Left forelimb (tissue), 1 donor: ENCODE data around the gene TNFRSF11A.

Experiments
- DNase-seq: peaks from one replicate; pipeline ENCODE4 v3.0.0-alpha.2; 2018; ENCODE audit warnings: low spot score

Gene TNFRSF11A

DNA sequence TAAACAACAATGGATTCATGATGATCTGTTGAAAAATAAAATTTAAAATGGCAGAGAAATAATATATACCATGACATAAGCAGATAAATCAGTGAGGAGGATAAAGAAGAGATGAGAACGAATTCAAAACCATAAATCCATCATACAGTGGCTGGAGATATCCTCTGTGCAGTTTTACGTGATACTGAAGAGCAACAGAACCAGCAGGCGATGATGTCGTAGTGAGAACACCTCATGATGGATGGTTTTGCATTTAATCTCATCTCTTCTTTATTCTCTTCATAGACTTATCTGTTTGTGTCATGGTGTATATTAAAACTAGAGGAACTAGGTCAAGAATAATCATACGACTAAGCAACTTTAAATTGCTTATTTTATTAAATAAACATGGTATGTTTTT lies 56.3 kb downstream of the TNFRSF11A start:
- no peak for DNase-seq

DNA sequence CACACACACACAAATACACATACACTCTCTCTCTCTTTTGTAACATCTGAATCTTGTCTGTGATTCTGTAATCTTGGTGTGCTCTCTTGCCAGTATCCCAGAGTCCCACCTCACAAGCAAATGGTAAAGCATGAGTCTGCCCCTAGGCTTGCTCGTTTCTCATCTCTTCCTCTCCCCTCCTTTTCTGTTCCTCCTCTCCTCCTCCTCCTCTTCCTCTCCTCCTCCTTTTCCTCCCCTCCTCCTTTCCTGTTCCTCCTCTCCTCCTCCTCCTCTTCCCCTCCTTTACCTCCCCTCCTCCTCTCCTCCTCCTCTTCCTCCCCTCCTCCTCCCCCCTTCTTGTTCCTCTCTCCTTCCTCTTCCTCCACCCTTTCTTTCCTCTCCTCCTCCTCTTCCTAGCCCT lies 59.0 kb downstream of the TNFRSF11A start:
- DNase-seq, result no peak

- no peak for DNase-seq
Measured at GRCh38 chr18:62384610-62385097, 59.5 kb downstream of the TNFRSF11A start.

DNA sequence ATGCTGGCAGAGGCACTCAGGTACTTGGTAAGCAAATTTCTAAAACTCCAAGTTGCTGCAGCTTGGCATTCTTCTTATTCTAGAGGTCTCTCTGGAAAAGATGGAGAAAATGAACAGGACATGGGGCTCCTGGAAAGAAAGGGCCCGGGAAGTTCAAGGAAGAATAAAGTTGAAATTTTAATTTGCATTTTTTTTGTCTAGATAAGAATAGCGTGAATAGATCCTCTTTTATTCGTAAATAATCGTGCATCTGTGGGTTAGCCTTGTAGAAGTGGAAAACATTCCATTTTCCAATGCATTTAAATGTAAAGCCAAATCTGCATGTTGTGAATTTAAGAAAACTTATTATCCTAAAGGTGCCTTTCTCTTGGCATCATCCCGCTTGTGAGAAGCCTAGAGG lies 61.0 kb downstream of the TNFRSF11A start:
- no peak for DNase-seq

DNA sequence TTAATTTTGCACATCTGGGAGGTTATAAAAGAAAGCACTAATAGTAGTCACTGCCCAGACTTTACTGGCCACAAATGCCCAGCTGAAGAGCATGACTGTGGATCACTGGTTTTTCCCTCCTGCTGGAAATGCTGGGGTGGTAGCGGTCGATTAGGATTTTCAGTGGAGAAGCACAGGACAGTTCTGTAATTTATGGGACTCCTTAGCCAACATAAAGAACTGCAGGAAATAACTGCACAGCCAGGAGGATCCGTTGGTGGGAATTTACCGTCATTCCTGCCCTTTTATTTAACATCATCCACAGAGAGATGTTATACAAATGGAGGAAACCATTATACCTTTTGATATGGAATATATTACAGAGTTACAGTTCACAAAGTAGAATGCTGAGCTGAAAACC lies 61.5 kb downstream of the TNFRSF11A start:
- DNase-seq, result no peak

- no peak for DNase-seq
Measured at GRCh38 chr18:62387257-62387656, 62.1 kb downstream of the TNFRSF11A start.

- DNase-seq, result no peak
Measured at GRCh38 chr18:62388855-62389760, 64.0 kb downstream of the TNFRSF11A start.

- DNase-seq, result no peak
Measured at GRCh38 chr18:62389761-62390481, 64.8 kb downstream of the TNFRSF11A start.

GRCh38 chr18:62394006-62394763 lies 69.1 kb downstream of the TNFRSF11A start:
- DNase-seq, result no peak

DNA sequence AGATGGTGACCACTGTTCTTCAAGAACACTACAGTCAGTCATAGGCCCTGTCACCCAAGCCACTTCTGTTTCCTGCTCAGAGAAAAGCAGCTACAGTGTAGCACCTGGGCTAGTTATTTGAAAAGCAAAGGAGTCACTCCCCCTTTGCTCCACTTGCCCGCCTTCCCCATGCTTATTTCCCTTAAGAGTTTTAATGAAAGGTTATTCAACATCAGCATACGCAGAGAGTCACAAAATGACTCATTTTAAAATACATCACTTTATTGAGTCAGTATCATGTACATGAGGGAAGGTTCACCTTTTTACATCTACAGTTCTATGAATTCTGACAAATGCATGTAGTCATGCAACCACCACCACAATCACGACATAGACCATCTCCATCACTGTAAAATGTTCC lies 71.3 kb downstream of the TNFRSF11A start:
- DNase-seq, result no peak

DNA sequence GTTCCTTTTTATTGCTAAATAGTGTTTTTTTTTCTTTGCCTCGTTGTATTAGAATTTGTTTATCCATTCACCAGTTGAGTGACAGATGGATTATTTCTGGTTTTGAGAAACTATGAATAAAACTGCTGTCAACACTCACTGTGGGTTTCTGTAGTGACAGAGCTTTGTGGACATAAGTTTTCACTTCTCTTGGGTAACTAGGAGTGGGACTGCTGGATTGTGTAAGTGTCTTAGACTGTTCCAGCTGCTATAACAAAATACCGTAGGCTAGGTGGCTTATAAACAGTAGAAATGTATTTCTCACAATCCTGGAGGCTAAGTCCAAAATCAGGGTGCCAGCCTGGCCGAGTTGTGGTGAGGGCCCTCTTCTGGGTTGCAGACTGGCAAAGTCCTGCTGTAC lies 71.9 kb downstream of the TNFRSF11A start:
- DNase-seq, result no peak

DNA sequence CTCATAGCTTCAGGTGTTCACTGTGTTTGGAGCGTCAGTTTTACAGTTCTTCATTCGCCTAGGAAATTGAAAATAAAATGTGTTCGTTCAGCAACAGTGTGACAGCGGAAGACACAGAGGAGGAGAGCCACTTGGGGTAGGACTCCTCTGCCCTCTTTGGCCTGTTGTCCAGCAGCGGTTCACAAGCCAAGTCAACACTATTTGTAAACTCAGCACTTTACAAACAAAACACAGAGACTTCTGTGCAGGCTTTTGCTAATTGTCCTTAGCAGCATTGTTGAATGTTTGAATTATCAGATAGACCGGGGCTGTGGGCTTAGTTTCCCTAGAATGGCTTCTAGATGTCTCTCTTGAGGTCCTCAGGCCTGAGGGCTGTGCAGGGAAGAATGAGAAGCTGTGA lies 73.2 kb downstream of the TNFRSF11A start:
- DNase-seq, result no peak

DNA sequence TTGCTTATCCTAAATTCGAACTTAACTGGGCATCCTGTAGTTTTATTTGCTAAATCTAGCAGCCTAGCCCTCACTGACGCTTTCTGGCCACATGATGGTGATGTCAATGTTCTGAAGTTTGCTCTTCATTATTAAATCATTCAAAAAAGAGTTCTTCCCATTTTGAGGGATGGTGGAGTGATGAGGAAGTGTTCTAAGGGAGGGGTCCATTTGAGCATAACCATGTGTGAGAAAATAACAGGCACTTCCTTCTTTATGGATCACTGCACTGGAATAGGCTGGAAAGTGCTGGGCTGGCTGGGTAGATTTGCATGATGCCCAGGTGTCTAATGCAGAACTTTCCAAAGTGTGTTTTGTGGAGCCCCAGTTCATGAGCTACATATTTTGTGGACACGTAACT lies 74.2 kb downstream of the TNFRSF11A start:
- no peak for DNase-seq

GRCh38 chr18:62399781-62400308 lies 74.7 kb downstream of the TNFRSF11A start:
- DNase-seq, result no peak

DNA sequence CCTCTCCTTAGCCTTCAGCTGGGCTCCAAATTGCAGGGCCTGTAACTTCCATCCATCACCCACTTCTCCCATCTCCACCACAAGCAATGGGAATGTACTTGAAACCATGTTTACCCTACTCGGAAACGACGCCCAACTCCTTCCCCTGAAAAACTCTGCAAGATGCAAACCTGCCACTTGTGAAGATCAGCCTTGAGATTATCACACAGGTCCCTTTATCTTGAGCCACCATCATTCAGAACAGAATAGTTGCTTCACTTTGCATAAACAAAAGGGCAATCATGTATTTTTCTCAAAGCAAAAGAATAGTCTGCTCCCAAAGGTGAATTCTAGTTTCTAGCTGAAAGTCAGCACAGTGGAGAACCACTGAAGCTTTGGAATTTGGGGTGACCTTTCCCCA lies 75.8 kb downstream of the TNFRSF11A start:
- DNase-seq, result no peak

- no peak for DNase-seq
Measured at GRCh38 chr18:62402342-62402948, 77.3 kb downstream of the TNFRSF11A start.

DNA sequence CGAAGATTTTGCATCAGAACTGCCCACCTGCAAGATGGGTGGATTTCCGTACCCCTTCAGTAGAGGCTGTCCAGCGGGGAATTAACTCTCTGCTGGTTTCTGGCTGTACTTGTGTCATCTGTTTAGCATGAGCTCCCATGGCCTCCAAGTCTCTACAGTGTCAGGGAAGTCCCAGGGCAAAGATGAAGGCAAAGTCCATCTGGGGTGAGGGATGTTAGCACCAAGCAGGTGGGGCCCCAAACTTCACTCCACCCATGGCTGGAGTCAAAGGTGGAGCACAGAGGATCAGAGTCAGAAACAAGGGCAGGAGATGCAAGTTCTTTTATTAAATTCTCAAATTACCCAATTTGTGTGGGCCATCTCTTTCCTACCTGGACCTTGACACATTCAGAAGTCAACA lies 78.0 kb downstream of the TNFRSF11A start:
- DNase-seq, result no peak

- DNase-seq, result no peak
Measured at GRCh38 chr18:62404881-62405280, 79.8 kb downstream of the TNFRSF11A start.

GRCh38 chr18:62407660-62408059 lies 82.5 kb downstream of the TNFRSF11A start:
- no peak for DNase-seq

DNA sequence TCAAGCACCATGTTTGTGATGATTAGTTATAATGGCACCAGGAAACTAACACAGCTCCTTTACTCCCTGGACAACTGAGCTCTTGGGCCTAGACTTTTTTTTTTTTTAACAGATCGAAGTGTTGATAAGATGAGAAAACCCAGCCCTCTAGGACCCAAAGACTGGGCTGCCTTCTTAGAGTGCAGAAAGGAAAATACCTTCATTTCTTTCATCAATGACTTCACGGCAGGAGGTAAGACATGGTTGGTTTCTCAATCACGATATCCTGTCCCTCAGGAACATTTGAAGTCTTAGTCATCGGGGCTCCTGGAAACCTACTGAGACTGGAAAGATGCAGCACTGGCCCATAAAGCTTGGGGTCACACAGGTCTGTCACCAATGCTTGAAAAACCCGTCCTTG lies 84.7 kb downstream of the TNFRSF11A start:
- DNase-seq, result no peak

GRCh38 chr18:62412231-62412979 lies 87.3 kb downstream of the TNFRSF11A start:
- DNase-seq, result no peak
